CD4-positive, alpha-beta T cell treated with Interleukin-10 for 1 hour (primary cell): Measurements from ENCODE around the gene S100A7A.

Experiments used
- DNase-seq: peaks from one replicate; pipeline ENCODE4 v3.0.0-alpha.2; 2020

The S100A7A gene

GRCh38 chr1:153465811-153466636 lies 49.7 kb downstream of the S100A7A start:
- peak; percentile 58 for DNase-seq

GRCh38 chr1:153466908-153467307 lies 50.6 kb downstream of the S100A7A start:
- DNase-seq, result no peak

- no peak for DNase-seq
Measured at GRCh38 chr1:153470707-153471106, 54.4 kb downstream of the S100A7A start.
